ENCODE data around the gene CHMP1A.
"Not testable (repeated sequence)": the region's sequence is repeated elsewhere in the genome, so short reads cannot be mapped to it uniquely, and the experiment has no call there.

CHMP1A gene

DNA sequence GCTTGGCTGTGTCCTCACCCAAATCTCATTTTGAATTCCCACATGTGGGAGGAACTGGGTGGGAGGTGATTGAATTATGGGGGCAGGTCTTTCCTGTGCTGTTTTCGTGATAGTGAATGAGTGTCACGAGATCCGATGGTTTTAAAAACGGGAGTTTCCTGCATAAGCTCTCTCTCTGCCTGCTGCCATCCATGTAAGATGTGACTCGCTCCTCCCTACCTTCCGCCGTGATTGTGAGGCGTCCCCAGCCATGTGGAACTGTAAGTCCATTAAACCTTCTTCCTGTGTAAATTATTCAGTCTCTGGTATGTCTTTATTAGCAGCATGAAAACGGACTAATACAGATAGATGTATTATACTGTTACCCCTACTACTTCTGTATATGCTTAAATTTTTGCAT lies 3.7 kb upstream of the CHMP1A start:
- no peak overlapping the region for H3K4me3 ChIP-seq (ENCODE audit: low read depth, low read length)

DNA sequence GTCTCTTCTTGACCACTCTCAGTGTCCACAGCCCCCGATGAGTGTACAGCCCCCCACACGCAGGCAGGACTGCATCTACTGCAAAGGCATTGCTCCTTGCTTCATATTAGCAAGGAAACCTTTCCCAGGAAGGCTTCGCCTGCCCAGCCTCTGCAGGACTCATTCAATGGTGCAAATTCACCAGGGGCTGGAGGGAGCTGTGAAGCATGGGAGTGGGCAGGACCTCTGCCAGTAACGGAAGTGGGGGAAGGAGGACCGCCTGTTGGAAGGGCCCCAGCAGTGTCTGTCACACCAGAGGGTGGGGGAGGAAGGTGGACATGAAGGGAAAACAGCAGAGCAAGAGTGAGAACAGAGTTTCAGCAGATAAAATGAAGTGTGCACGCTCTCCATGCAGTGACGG lies 2.6 kb upstream of the CHMP1A start:
- H3K4me3 ChIP-seq (ENCODE audit: low read depth, low read length): no peak overlapping the region

DNA sequence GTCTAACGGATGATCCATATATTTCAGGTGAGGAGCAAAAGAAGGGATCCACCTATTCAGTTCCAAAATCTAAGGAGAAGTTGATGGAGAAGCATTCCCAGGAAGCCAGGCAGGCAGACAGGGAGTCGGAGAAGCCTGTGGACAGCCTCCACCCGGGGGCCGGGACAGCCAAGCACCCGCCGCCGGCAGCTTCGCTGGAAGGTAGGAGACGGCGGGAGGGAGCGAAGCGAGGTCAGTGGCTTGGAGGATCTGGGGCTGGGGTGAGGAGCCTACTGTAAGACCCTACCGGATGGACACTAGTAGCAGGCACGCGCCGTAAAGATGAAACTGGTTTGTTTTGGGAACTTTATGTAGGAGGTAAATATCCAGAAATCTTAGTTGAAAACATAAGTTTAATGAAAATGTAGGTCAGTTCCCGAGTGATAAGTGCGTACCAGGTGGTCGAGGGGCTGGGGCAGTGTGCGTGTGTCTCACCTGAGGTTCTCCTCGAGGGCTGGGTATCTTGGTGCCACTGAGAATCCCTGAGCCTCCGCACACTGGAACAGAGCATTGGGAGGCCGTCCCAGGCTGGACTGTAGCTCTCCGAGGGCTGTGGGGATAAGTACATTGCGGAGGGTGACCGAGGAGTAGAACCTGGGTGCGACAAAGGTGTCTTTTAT lies 842 bp upstream of the CHMP1A start:
- H3K4me3 ChIP-seq (ENCODE audit: low read depth, low read length): peak overlapping the region; percentile 87

DNA sequence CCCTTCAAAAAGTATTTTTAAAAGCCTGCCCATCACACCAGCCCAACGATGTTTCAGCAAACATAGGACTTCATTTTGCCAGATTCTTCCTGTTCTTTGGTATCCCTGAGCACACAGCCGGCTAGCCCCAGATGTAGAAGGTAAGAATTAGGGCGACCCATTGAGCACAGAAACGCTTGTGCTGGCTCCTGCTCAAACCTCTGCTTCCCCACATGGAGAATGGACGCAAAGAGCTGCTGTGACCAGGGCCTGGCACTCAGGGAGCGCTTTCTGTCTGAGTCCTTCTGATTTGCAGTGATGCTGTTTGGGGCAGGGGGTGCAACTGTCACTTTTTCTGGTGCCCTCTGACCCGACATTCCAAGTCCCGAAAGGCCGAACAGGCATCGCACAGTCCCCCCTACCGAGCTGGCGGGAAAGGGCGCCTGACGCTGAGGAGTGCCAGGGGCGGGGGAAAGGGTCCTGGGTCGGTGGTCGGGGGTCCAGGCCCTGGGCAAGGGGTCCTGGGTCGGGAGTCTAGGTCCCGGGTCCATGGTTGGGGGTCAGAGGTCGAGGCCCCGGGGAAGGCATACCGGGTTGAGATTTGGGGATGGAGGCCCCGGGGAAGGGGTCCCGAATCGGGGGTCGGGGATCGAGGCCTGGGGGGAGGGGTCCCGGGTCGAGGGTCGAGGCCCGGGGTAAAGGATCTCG lies 930 bp downstream of the CHMP1A start:
- H3K4me3 ChIP-seq (ENCODE audit: low read depth, low read length): peak overlapping the region; percentile 87

- H3K4me3 ChIP-seq (ENCODE audit: low read depth, low read length): no peak overlapping the region
Measured at GRCh38 chr16:89655062-89655643, 2.4 kb downstream of the CHMP1A start.

GRCh38 chr16:89653656-89654295 lies 3.7 kb downstream of the CHMP1A start:
- no peak overlapping the region for H3K4me3 ChIP-seq (ENCODE audit: low read depth, low read length)

GRCh38 chr16:89651584-89651983 lies 5.9 kb downstream of the CHMP1A start:
- H3K4me3 ChIP-seq (ENCODE audit: low read depth, low read length): no peak overlapping the region

- no peak overlapping the region for H3K4me3 ChIP-seq (ENCODE audit: low read depth, low read length)
Measured at GRCh38 chr16:89646906-89647305, 10.6 kb downstream of the CHMP1A start.

GRCh38 chr16:89646270-89646669 lies 11.2 kb downstream of the CHMP1A start:
- no peak overlapping the region for H3K4me3 ChIP-seq (ENCODE audit: low read depth, low read length)

DNA sequence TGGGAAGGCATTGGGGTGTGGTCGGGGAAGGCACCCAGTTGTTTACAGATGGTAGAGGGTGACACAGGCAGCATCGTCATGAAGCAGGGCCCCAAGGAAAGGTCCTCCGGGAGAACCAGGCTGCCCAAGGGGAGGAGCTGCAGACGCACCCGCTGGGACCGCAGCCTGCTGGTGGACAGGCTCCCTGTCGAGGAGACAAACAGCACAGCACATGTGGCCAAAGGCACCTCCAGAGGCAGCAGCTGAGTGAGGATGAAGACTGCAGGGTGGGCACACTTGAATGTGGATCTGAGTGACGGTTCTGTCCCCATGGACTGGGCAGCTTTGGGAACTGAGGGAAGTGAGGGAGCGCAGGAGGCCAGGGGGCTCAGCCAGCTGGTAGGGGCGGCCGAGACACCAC lies 12.4 kb downstream of the CHMP1A start:
- no peak overlapping the region for H3K4me3 ChIP-seq (ENCODE audit: low read depth, low read length)

DNA sequence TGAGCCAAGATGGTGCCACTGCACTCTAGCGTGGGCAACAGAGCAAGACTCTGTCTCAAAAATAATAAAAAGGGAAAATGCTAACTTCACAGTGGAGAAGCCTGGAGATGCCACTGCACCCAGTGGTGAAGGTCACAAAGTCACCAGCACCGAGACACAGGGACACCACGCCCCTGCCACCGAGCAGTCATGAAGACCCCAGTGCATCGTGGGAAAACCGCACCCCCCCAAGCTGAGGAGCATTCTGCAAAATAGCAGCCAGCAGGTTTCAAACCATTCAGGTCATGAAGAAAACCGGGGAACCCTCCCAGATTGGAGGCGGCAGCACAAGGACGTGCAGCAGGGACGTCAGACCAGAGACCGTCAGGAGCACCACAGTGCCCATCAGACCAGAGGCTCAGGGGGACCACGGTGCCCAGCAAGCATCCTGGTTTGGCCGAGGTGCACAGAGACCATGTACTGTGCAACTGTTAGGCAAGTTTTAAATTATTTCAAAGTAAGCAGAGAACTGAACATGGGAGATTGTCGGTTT lies 13.7 kb downstream of the CHMP1A start:
- H3K4me3 ChIP-seq (ENCODE audit: low read depth, low read length): no peak overlapping the region

DNA sequence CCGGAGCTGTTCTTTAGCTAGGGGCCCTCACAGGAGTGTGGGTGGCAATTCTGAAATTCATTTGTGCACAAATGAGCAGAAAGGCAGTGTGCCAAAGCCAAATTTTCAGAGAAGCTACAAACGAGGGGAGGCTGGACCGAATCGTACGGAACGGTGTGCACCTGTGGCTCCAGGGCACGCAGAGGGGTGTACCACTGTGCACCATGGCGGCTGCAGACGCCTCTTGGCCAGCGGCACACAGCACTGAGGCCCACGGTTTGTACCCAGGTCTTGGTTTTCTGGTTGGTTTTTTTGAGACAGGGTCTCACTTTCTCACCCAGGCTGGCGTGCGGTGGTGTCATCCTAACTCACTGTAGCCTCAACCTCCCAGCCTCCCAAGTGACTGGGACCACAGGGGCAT lies 14.9 kb downstream of the CHMP1A start:
- no peak overlapping the region for H3K4me3 ChIP-seq (ENCODE audit: low read depth, low read length)

DNA sequence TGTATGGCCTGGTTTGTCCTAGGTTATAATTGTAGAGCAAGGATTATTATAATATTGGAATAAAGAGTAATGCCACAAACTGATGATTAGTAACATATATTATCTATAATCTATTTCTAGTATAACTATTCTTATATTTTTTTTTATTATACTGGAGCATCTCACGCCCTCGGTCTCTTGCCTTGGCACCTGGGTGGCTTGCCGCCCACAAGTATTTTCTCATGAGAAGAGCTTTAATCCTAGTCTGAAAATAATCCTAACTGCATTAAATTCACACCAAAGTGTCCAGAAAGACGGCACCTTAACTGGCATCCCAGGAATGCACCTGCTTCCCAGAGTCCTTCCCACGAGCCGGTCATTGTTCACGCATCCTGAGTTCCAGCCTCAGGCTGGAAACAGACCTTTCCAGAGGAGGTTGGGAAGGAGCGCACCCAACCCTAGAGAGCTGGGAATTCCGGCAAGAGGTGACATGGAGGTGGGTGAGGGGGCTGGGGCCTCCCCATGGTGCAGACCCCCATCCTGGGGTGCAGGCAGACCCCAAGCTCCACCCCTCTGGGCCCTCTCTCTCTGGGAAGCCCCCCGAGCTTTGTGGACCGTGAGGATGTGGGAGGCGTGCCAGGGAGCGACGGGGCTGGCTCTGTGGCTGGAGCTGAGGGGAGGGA lies 15.9 kb downstream of the CHMP1A start:
- no peak overlapping the region for H3K4me3 ChIP-seq (ENCODE audit: low read depth, low read length)

DNA sequence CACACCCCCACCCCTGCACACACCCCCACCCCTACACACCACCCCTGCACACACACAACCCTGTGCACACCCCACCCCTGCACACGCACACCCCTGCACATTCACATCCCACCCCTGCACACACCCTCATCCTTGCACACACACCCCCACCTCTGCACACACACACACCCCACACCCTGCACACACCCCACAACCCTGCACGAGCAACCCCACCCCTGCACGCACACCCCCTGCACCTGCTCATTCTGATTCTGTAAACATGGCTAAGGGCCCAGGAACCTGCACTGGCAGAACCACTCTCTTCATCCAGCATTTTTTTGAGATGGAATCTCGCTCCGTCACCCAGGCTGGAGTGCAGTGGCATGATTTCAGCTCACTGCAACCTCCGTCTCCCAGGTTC lies 18.1 kb downstream of the CHMP1A start:
- no peak overlapping the region for H3K4me3 ChIP-seq (ENCODE audit: low read depth, low read length)

GRCh38 chr16:89638455-89638854 lies 19.1 kb downstream of the CHMP1A start:
- H3K4me3 ChIP-seq (ENCODE audit: low read depth, low read length): no peak overlapping the region

DNA sequence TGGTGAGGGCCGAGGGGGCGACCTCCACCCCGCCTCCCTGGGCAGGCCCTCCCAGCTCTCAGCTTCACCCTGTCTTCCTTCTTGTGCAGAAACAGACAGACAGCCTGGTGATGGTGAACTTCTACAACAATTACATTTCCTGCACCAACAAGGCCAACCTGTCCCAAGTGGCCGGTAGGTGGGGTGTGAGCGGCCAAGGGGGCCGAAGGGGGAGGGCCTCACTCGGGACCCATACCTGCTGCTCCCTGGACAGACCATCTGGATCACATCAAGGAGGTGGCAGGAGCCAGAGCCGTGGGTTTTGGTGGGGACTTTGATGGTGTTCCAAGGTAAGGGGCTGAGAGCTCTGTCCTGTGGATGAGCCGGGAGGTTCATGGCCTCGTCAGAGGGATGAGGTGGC lies 20.1 kb downstream of the CHMP1A start:
- H3K4me3 ChIP-seq (ENCODE audit: low read depth, low read length): no peak overlapping the region

- H3K4me3 ChIP-seq (ENCODE audit: low read depth, low read length): no peak overlapping the region
Measured at GRCh38 chr16:89636663-89637062, 20.8 kb downstream of the CHMP1A start.

GRCh38 chr16:89634463-89635385 lies 22.8 kb downstream of the CHMP1A start:
- H3K4me3 ChIP-seq (ENCODE audit: low read depth, low read length): not testable (repeated sequence)

- no peak overlapping the region for H3K4me3 ChIP-seq (ENCODE audit: low read depth, low read length)
Measured at GRCh38 chr16:89633064-89633631, 24.4 kb downstream of the CHMP1A start.
